MCF 10A (cell line): ENCODE measurements around the gene C17orf75. TPM values are rescaled to one million over a fixed set of nuclear protein-coding genes. Genes with fewer than 3 reads are reported as not detected.
"Not testable (repeated sequence)": the region's sequence is repeated elsewhere in the genome, so short reads cannot be mapped to it uniquely, and the experiment has no call there.

Experiments
- BruUV-seq: library from RNA; stranded (reverse); fragments of 400-500 nt; replicated peaks from 2 replicates; lab custom pipeline; 2021; lab: Mats Ljungman, UMichigan
- CTCF ChIA-PET: fragments of 300-600 bp; sonication (Branson Sonifier 250); formaldehyde crosslinking; extraction: SDS; loops from one replicate; lab custom pipeline; 2021; ENCODE audit warnings: antibody characterized with exemption, inconsistent platforms; lab: Yijun Ruan, JAX
- POLR2A ChIA-PET: fragments of 300-600, 350-650 bp; sonication (Branson Sonifier 250); formaldehyde crosslinking; extraction: SDS; loops from one replicate; lab custom pipeline; 2020; ENCODE audit warnings: antibody characterized with exemption, inconsistent platforms; lab: Yijun Ruan, JAX
- DNase-seq: peaks from one replicate; pipeline ENCODE4 v3.0.0-alpha.2; 2018; ENCODE audit not compliant: unreplicated experiment
- H3K27ac Mint-ChIP-seq: one replicate; pipeline ENCODE4 v1.8.0; 2022; ENCODE audit warnings: mild to moderate bottlenecking, low read depth, mixed read lengths; ENCODE audit not compliant: unreplicated experiment
- H3K27me3 Mint-ChIP-seq: one replicate; pipeline ENCODE4 v1.8.0; 2022; ENCODE audit warnings: mixed read lengths; ENCODE audit not compliant: insufficient read depth, unreplicated experiment
- H3K36me3 Mint-ChIP-seq: one replicate; pipeline ENCODE4 v1.8.0; 2022; ENCODE audit warnings: mild to moderate bottlenecking, moderate library complexity, mixed read lengths; ENCODE audit not compliant: insufficient read depth, unreplicated experiment
- H3K4me1 Mint-ChIP-seq: one replicate; pipeline ENCODE4 v1.8.0; 2022; ENCODE audit warnings: mixed read lengths; ENCODE audit not compliant: insufficient read depth, unreplicated experiment
- H3K4me3 Mint-ChIP-seq: one replicate; pipeline ENCODE4 v1.8.0; 2022; ENCODE audit warnings: mild to moderate bottlenecking, moderate library complexity, mixed read lengths; ENCODE audit not compliant: unreplicated experiment
- H3K9me3 Mint-ChIP-seq: one replicate; pipeline ENCODE4 v1.8.0; 2022; ENCODE audit warnings: mixed read lengths; ENCODE audit not compliant: unreplicated experiment
- CTCF ChIP-seq: fragments of 200-600 bp; IDR thresholded peaks from one replicate; pipeline ENCODE4 v1.8.0; 2022; ENCODE audit warnings: antibody characterized with exemption, mild to moderate bottlenecking; ENCODE audit not compliant: unreplicated experiment
- intact Hi-C: fragments of 100-400 bp; cut with micrococcal nuclease; formaldehyde crosslinking; loops from 2 replicates; pipeline ENCODE4 v1.14.1; 2022
- total RNA-seq: library from RNA; stranded (reverse); gene quantifications from 2 replicates; pipeline ENCODE4 v1.2.3, GENCODE V29; 2022

C17orf75 gene
- total RNA-seq, 1 experiment from 2014 or later = 18.1 TPM

GRCh38 chr17:32356378-32356743 lies 14.4 kb upstream of the C17orf75 start:
- intact Hi-C loops = loop anchor here (10.0 kb wide), 1 partner anchor 88 kb away; the partner anchor contains the start of gene PSMD11

DNA sequence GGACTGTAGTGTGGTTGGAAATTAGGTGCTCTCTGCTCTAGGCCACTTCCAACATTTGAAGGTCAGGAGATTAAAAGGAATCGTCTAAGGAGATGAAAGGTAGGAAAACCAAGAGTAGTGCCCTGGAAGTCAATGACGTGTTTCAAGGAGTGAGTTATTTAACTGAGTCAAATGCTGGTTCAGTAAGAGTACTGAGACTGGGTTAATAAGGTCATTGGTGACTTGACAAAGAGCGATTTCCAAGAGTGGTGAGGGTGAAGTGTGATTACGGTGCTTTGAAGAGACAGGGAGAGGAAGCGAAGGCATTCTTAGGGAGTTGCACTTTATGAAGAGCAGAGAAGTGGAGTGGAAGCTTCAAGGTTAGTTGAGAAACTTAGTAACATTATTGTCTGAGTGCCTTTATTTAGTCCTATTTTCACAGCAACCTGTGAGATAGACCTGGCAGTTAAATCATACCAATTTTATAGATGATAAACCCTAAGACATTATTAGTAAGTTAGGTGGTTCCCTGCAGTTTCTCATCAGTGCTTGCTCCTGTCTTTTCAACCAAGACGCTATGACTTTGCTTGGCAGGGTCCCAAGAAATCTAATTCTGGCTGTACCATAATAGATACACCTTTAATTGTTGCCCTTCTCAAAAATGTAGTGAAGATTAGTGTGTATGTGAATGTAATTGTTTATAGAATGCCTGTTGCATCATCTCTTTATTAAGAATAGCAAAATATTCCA lies 13.8 kb upstream of the C17orf75 start:
- Mint-ChIP-seq H3K4me1 (peaks cover 32% of the 10 kb centered on the region), H3K36me3 (peaks cover 88% of the 10 kb centered on the region), H3K9me3 (no peaks in the 10 kb centered on the region), H3K27me3 (no peaks in the 10 kb centered on the region), H3K27ac (peak overlapping the region; percentile 0), H3K4me3 (peak overlapping the region; percentile 28)
- intact Hi-C loops = loop anchor here (10.0 kb wide), 1 partner anchor 89 kb away; the partner anchor contains the start of gene PSMD11
- no TSS peak for BruUV-seq
- DNase-seq = peak; percentile 55
- no peak for TF ChIP-seq CTCF
- POLR2A ChIA-PET = interaction anchor here (0.6 to 0.9 kb wide), 4 partner anchors 10 to 38 kb away, joined by 3 to 4 read pairs (median 4); partner anchors contain the start of gene C17orf75
- CTCF ChIA-PET = no interaction called here

More at GRCh38 chr17:32356378-32356743, 14.4 kb upstream of the C17orf75 start:
- no peak overlapping the region for H3K27ac Mint-ChIP-seq
- TF ChIP-seq CTCF = no peak
- H3K36me3 Mint-ChIP-seq = peaks cover 94% of the 10 kb centered on the region
- ChIA-PET POLR2A (interaction anchor here (0.6 to 0.9 kb wide), 3 partner anchors 10 to 16 kb away, joined by 3 to 4 read pairs (median 4); partner anchors contain the start of gene C17orf75), CTCF (no interaction called here)
- no peaks in the 10 kb centered on the region for H3K27me3 Mint-ChIP-seq
- no TSS peak for BruUV-seq
- DNase-seq = no peak
- peak overlapping the region; percentile 28 for H3K4me3 Mint-ChIP-seq
- H3K4me1 Mint-ChIP-seq = peaks cover 32% of the 10 kb centered on the region
- H3K9me3 Mint-ChIP-seq = no peaks in the 10 kb centered on the region

GRCh38 chr17:32352734-32353133 lies 10.8 kb upstream of the C17orf75 start:
- not testable (repeated sequence) for DNase-seq, H3K27ac Mint-ChIP-seq, H3K9me3 Mint-ChIP-seq, BruUV-seq, H3K27me3 Mint-ChIP-seq
- intact Hi-C loops = loop anchor here (10.0 kb wide), 1 partner anchor 92 kb away; the partner anchor contains the start of gene PSMD11
- peak overlapping the region; percentile 99 for H3K4me3 Mint-ChIP-seq
- ChIA-PET CTCF (interaction anchor here (1.0 kb wide), 1 partner anchor 26 kb away, joined by 3 read pairs; no protein-coding TSS in a partner anchor), POLR2A (interaction anchor here (0.5 to 3.3 kb wide), 2 partner anchors 12 to 344 kb away, joined by 3 to 56 read pairs; partner anchors contain the start of gene C17orf75)
- H3K36me3 Mint-ChIP-seq = peaks cover 72% of the 10 kb centered on the region
- H3K4me1 Mint-ChIP-seq = peaks cover 28% of the 10 kb centered on the region

DNA sequence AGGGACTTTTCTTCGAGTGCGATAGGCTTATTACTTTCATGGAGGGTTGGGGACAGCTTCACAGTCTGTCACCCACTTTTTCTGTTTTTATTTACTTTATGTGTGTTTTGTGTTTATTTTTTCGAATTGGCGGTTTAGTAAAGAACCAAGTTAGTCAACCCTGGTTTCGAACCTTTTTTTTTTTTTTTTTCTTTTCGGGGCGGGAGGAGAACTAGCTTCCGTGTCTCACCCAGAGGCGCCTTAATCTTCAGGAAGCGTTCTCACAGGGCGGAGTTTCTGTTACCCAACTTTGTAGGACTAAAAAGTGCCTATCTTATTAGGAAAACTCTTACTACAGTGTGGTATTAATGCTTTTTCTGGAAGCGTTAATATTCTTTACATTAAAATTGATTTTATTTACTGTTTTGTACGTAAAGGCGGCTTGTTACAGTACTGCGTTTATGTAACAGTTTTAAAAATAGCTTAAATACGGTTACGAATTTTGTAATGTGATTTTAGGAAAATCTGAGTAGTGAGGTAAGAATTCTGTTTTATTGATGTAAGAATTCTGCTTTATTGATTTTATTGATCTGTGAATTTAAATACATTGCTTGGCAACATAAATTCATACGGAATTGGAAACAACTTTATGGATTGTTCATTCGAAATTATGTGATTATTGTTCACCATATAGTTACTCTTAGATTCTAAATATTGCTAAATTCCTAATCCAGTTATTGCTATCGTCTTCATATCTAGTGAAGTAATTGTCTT lies 8.9 kb upstream of the C17orf75 start:
- intact Hi-C loops = loop anchor here (10.0 kb wide), 1 partner anchor 94 kb away; the partner anchor contains the start of gene PSMD11
- Mint-ChIP-seq H3K36me3 (peaks cover 57% of the 10 kb centered on the region), H3K4me3 (peak overlapping the region; percentile 99), H3K27ac (peak overlapping the region; percentile 100), H3K9me3 (no peaks in the 10 kb centered on the region), H3K4me1 (peaks cover 20% of the 10 kb centered on the region), H3K27me3 (no peaks in the 10 kb centered on the region)
- no TSS peak for BruUV-seq
- TF ChIP-seq CTCF = no peak
- ChIA-PET POLR2A (interaction anchor here (0.6 to 3.3 kb wide), 18 partner anchors 9 to 610 kb away, joined by 3 to 56 read pairs (median 4); partner anchors contain the start of genes C17orf75, PSMD11 and UTP6), CTCF (interaction anchor here (0.6 to 1.1 kb wide), 4 partner anchors 20 to 1031 kb away, joined by 3 to 4 read pairs (median 3); no protein-coding TSS in a partner anchor)
- DNase-seq = peak; percentile 73
